T1000 (cell line): ENCODE measurements around the gene PTPRN2.
"Not testable (repeated sequence)": the region's sequence is repeated elsewhere in the genome, so short reads cannot be mapped to it uniquely, and the experiment has no call there.

Source experiments
- DNase-seq: peaks from one replicate; lab custom pipeline; 2025; ENCODE audit warnings: mixed read lengths; lab: John Stamatoyannopoulos, UW

Gene PTPRN2

DNA sequence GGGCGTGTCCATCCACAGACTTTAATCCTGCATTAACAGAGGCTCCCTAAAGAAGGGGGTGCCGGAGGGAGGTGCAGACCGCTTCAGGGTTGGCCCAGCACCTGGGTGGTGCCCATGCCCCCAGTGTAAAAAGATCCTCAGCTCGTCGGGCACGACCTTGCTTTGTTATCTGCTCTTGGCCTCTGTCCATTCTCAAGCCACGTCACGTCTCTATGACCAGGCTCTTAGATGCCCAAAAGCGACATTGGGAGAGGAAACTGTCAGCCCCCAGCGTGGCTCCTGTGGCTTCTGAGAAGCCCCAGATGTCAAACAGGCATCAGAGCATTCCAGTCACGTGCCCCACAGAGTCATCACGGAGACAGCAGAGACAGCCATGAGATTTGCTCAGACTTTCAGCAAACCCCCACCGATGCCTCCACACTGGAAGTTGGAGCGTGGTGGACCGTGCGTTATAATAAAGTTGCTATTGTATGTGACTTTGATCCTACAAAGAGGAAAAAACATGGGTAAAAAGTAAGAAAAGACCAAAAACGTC lies 55.5 kb downstream of the PTPRN2 start:
- DNase-seq, result no peak

GRCh38 chr7:158531661-158532060 lies 56.0 kb downstream of the PTPRN2 start:
- no peak for DNase-seq

DNA sequence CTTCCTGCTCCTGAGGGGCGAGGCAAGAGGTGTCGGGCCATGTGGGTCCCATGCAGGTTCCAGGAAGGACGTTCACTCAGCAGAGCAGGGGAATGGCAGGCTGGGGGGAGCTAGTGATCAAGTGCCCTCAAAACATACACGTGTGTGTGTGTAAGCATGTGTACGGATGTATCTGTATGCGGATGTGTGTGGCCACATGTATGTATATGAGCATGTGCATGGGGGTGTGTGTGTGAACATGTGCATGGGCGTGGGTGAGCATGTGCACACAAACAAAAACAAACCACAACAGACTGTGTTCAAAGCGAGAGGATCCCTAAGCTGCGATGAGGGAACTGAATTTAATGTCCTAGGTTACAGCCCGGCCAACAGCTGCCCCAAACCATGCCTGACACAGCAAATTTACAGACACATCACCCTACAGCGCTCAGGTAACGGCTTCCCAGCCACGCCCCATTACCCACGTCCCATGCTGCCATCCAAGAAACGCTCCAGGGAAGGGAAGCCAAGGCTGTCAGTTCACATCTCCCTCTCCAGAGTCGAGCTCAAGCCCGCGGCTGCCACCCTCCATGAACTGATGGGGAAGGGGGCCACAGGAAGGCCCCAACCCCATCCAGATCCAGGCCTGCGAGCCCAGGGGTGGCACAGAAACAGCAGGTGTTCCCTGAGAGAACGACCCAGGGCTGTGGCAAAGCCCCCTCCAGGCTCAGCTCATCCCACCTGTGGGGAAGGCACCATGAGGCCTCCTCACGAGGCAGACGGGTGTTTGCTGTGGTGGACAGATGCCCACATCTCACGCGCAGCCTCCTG lies 56.6 kb downstream of the PTPRN2 start:
- no peak for DNase-seq

GRCh38 chr7:158529181-158530096 lies 58.2 kb downstream of the PTPRN2 start:
- no peak for DNase-seq

DNA sequence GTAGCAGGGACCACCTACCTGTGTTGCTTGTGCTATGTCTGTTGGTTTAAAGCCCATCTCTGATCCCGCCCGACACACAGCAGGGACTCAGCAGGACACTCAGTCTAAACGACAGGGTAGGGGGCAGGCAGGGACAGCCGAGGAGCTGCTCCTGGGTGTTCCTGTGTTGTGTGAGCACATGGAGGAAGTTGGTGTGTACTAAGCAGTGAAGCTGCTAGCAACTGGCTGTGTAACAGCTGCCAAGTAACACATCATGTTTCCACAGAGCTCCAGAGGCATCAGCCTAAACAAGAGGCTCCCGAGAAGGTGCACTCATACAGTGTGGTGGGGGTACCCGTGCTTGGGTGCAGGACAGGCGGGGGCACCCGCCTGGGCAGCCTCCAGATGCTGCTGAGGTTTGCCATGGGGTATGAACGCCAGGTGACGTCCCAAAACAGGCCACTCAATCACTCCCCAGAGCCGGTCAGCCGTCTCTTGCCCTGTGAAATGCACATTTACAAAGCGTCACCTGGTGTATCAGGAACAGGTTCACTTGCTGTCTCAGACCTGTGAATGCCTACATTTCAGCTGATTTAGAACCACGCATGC lies 59.6 kb downstream of the PTPRN2 start:
- no peak for DNase-seq

GRCh38 chr7:158527495-158527894 lies 60.1 kb downstream of the PTPRN2 start:
- no peak for DNase-seq

GRCh38 chr7:158527038-158527437 lies 60.6 kb downstream of the PTPRN2 start:
- DNase-seq, result no peak

DNA sequence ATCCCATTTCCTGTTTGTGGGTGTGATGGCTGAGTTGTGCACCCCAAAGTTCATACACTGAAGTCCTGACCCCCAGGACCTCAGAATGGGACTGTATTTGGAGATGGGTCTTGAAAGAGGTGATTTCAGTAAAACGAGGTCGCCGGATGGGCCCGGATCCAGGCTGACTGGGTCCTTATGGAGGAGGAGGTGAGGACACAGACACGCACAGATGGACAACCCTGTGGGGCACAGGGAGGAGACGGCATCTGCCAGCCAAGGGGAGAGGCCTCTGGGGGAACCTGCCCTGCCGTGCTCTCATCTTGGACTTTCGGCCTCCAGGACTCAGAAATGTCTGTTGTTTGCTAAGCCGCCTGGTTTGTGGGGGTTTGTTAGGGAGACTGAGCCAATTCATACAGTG lies 61.1 kb downstream of the PTPRN2 start:
- no peak for DNase-seq

- DNase-seq, result no peak
These were observed 61.8 kb downstream of the PTPRN2 start for GRCh38 chr7:158525648-158526484.

DNA sequence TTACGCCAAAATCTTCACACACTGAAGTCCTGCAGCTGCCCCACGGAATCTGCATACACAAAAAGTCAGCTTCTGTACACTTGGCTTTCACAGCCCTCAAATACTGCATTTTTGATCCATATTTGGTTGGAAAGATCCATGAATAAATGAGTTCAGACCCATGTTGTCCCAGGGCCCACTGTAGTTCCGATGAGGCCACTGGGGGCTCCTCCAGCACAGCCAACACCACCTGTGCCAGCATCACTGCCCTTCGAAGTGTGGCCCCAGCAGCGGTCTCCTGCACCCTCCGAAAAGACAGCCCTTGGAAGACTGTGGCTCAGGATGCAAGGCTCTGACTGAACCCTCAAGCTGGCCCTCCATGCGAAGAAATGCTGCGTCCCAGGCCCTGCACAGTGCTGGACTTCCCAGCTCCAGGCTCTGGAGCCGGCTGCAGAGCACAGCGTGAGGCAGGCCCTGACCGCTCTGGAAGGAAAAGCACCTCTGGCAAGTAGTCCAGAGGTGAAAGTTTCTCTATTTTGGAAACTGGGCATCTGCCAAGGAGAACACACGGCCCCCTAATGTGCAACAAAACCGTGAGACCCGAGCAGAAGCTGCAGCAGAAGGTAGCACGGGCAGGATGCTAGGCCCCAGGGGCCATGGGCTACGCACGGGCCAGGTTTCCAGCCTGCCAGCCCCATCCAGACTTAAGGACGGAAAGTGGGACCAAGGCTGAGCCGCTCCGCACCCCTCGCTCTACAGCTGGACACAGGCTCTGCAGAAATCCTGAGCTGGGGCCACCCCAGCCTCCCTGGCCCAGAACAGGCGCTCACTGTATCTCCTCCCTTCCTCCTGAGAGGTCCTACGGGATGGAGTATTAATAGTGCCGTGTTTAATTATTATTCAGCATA lies 62.6 kb downstream of the PTPRN2 start:
- no peak for DNase-seq

GRCh38 chr7:158524286-158524685 lies 63.3 kb downstream of the PTPRN2 start:
- DNase-seq, result not testable (repeated sequence)

GRCh38 chr7:158523877-158524276 lies 63.7 kb downstream of the PTPRN2 start:
- DNase-seq, result not testable (repeated sequence)

DNA sequence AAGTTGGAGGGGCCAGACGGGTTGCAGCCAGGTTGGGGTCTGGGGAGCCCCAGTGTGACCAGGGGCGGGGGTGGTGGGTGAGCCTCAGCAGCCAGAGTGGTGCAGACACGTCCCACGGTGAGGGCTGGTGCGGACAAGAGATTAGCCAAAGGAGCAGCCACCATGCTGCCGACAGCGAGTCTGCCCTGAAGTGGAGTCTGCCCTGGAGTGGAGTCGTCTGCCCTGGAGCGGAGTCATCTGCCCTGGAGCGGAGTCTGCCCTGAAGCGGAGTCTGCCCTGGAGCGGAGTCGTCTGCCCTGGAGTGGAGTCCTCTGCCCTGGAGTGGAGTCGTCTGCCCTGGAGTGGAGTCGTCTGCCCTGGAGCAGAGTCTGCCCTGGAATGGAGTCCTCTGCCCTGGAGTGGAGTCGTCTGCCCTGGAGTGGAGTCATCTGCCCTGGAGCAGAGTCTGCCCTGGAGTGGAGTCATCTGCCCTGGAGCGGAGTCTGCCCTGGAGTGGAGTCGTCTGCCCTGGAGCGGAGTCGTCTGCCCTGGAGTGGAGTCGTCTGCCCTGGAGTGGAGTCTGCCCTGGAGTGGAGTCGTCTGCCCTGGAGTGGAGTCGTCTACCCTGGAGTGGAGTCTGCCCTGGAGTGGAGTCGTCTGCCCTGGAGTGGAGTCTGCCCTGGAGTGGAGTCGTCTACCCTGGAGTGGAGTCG lies 64.3 kb downstream of the PTPRN2 start:
- DNase-seq, result not testable (repeated sequence)

DNA sequence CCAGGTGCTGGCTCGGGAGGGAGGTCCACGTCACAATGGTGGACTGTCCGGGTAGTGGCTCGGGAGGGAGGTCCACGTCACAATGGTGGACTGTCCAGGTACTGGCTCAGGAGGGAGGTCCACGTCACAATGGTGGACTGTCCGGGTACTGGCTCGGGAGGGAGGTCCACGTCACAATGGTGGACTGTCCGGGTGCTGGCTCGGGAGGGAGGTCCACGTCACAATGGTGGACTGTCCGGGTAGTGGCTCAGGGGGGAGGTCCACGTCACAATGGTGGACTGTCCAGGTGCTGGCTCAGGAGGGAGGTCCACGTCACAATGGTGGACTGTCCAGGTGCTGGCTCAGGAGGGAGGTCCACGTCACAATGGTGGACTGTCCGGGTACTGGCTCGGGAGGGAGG lies 65.8 kb downstream of the PTPRN2 start:
- DNase-seq, result not testable (repeated sequence)

DNA sequence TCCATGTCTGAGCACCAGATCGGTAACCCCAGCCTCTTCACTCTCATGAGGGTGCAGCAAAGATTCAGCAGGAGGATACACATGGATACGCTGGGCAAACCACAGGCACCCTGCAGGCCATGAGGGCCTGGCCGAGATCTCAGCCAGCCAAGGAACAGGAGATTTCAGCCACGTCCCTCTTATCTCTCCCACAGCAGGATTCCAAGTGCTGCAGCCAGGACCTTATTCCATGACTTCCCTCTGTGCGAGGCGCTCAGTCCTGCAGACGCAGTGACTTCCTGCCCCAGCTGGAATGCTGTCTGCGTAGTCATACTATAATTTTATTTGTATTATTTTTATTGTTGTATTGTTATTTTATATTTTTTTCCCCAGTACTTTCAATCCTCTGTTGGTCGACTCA lies 66.8 kb downstream of the PTPRN2 start:
- DNase-seq, result no peak

DNA sequence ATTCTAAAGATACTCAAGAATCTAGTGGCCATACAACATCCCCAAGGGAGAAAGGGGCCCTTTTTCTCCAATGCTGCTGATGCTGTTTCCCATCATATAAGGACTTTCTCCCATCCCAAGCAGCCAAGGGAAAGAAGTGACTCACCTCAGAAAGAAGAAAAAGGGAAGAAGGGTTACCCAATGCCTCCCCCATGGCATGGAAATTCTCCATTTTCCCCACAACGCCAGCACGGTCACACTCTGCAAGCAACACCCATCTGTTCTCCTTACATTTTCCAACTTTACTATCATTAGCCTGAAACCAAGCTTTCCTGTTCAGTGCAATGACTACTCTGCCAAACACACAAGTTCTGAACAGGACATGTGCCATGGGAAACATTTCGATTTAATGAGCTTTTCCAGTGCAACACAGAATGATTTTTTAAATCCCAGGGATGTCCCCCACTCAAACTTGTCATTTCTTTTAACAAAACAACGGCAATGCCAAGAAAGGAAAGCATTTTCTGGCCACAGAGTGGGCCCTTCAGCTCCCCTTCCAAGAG lies 67.9 kb downstream of the PTPRN2 start:
- no peak for DNase-seq

GRCh38 chr7:158518980-158519632 lies 68.5 kb downstream of the PTPRN2 start:
- no peak for DNase-seq

DNA sequence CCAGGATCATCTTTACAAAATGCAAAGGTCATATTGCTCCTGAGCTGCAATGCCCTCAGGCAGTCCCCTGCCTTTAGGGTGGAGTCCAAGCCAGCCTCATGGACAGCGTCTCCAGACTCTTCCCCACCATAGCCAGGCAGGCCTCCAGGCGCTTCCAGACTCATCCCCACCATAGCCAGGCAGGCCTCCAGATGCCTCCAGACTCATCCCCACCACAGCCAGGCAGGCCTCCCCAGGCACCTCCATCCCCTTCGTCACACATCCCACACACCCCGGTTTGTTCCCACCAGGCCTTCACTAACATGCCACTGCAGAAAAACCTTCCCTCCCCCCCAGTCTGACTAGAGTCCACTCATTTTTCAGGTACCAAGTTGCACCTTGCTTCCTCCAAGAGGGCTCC lies 70.1 kb downstream of the PTPRN2 start:
- DNase-seq, result no peak

DNA sequence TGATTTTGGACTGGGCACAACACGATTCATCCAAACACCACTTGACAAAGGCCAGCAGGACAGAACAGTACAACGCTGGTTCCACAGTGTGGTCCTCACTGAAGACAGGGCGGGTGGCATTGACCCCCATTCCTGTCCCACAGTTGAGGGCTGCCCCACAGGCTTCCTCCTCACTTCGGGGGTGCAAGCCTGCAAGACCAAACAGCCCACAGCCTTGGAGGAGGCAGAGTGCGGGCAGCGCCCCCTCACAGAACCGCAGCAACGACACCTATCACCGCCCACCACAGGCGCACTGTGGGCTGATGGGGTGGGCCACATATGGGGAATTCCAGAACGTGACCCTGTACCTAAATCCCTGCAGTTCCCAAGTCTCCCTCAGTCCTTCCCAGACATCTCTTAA lies 70.6 kb downstream of the PTPRN2 start:
- no peak for DNase-seq
